Activated CD8-positive, alpha-beta memory T cell treated with anti-CD3 and anti-CD28 coated beads, Interleukin-2, amount 50 U/mL, for 4 hours (primary cell): Measurements from ENCODE around the gene INPP4A.

Experiments used
- DNase-seq: peaks from one replicate; pipeline ENCODE4 v3.0.0-alpha.2; 2020

Gene INPP4A

GRCh38 chr2:98461498-98462049 is 16.9 kb downstream of the INPP4A start:
- no peak for DNase-seq

- no peak for DNase-seq
Observed at GRCh38 chr2:98463081-98463481, 18.4 kb downstream of the INPP4A start.

- DNase-seq = no peak
Observed at GRCh38 chr2:98463551-98463971, 18.9 kb downstream of the INPP4A start.

- no peak for DNase-seq
Observed at GRCh38 chr2:98463988-98464771, 19.5 kb downstream of the INPP4A start.

GRCh38 chr2:98464772-98465310 is 20.2 kb downstream of the INPP4A start:
- DNase-seq = no peak

- DNase-seq = peak; percentile 69
Observed at GRCh38 chr2:98465456-98466226, 21.0 kb downstream of the INPP4A start.

GRCh38 chr2:98467082-98467536 is 22.5 kb downstream of the INPP4A start:
- no peak for DNase-seq

GRCh38 chr2:98467652-98468051 is 23.0 kb downstream of the INPP4A start:
- DNase-seq = no peak

- peak; percentile 56 for DNase-seq
Observed at GRCh38 chr2:98468621-98469236, 24.1 kb downstream of the INPP4A start.

GRCh38 chr2:98469862-98470544 is 25.3 kb downstream of the INPP4A start:
- no peak for DNase-seq

GRCh38 chr2:98470851-98471255 is 26.2 kb downstream of the INPP4A start:
- DNase-seq = no peak

- DNase-seq = no peak
Observed at GRCh38 chr2:98471402-98472131, 26.9 kb downstream of the INPP4A start.

- DNase-seq = no peak
Observed at GRCh38 chr2:98472132-98472650, 27.5 kb downstream of the INPP4A start.

GRCh38 chr2:98472961-98473746 is 28.5 kb downstream of the INPP4A start:
- DNase-seq = no peak

GRCh38 chr2:98473995-98474780 is 29.5 kb downstream of the INPP4A start:
- DNase-seq = no peak

- DNase-seq = no peak
Observed at GRCh38 chr2:98474979-98475632, 30.4 kb downstream of the INPP4A start.

GRCh38 chr2:98476192-98476868 is 31.7 kb downstream of the INPP4A start:
- no peak for DNase-seq

- DNase-seq = no peak
Observed at GRCh38 chr2:98477036-98477435, 32.4 kb downstream of the INPP4A start.

GRCh38 chr2:98477506-98477905 is 32.8 kb downstream of the INPP4A start:
- DNase-seq = no peak
